GM21528 (cell line): ENCODE measurements around the gene RORB.

Experiments
- ATAC-seq: cut with Tn5 transposase; IDR thresholded peaks from one replicate; pipeline ENCODE4 v1.9.1; 2021; ENCODE audit warnings: mild to moderate bottlenecking, moderate library complexity; ENCODE audit not compliant: unreplicated experiment, low FRiP score

RORB gene

GRCh38 chr9:74691058-74691457 is 193.9 kb downstream of the RORB start:
- no peak for ATAC-seq

GRCh38 chr9:74696520-74696919 is 199.4 kb downstream of the RORB start:
- ATAC-seq, result no peak

GRCh38 chr9:74697535-74697934 is 200.4 kb downstream of the RORB start:
- no peak for ATAC-seq

GRCh38 chr9:74711341-74711740 is 214.2 kb downstream of the RORB start:
- ATAC-seq, result no peak

GRCh38 chr9:74718709-74719108 is 221.6 kb downstream of the RORB start:
- ATAC-seq, result no peak

- no peak for ATAC-seq
Observed at GRCh38 chr9:74719306-74719705, 222.2 kb downstream of the RORB start.

- no peak for ATAC-seq
Observed at GRCh38 chr9:74721696-74722660, 224.8 kb downstream of the RORB start.

- ATAC-seq, result no peak
Observed at GRCh38 chr9:74724317-74724716, 227.2 kb downstream of the RORB start.

GRCh38 chr9:74726581-74726980 is 229.4 kb downstream of the RORB start:
- ATAC-seq, result no peak

- ATAC-seq, result no peak
Observed at GRCh38 chr9:74728176-74728575, 231.0 kb downstream of the RORB start.

- ATAC-seq, result no peak
Observed at GRCh38 chr9:74729136-74729695, 232.1 kb downstream of the RORB start.

- no peak for ATAC-seq
Observed at GRCh38 chr9:74735761-74736160, 238.6 kb downstream of the RORB start.

GRCh38 chr9:74736646-74737045 is 239.5 kb downstream of the RORB start:
- no peak for ATAC-seq

GRCh38 chr9:74742191-74742790 is 245.2 kb downstream of the RORB start:
- ATAC-seq, result no peak
